ENCODE data around the gene SAP25. TPM values are rescaled to one million over a fixed set of nuclear protein-coding genes. Genes with fewer than 3 reads are reported as not detected.

Gene SAP25
- total and polyA plus RNA-seq, 12 donors, result 0.67 to 11.3 (median 1.6) TPM; not detected in 4

GRCh38 chr7:100602889-100603725 lies 29.4 kb upstream of the SAP25 start:
- TF ChIP-seq POLR2A (IDR thresholded peaks at IDR 0.05) (no peak), CTCF (IDR thresholded peaks at IDR 0.05) (no peak)
- intact Hi-C loops (cut with DNase I), result no loop called here
- peak overlapping the region in 4 of 5 donors; percentile 3 to 68 (median 44) for H3K27ac ChIP-seq
- WGBS, 4 donors, result 49 to 62% (median 51%) methylated on average over 15 to 21 of the region's 21 CpGs
- peak in 6 of 7 donors; percentile 56 to 83 (median 66) for DNase-seq
- no peaks in the 10 kb centered on the region for H3K9me3 ChIP-seq (replicated peaks in 1 of 3)
- no peaks in the 10 kb centered on the region for H3K27me3 ChIP-seq
- H3K36me3 ChIP-seq (replicated peaks in 1 of 2), result no peaks in the 10 kb centered on the region
- H3K4me3 ChIP-seq, result peak overlapping the region in 1 of 4 donors; percentile 57
- peaks cover 14 to 16% of the 10 kb centered on the region in 2 donors for H3K4me1 ChIP-seq (replicated peaks in 1 of 2)

GRCh38 chr7:100600730-100601038 lies 27.0 kb upstream of the SAP25 start:
- no peak for DNase-seq
- H3K27ac ChIP-seq, result no peak overlapping the region
- H3K4me3 ChIP-seq, result no peak overlapping the region
- H3K36me3 ChIP-seq (replicated peaks in 1 of 2), result no peaks in the 10 kb centered on the region
- TF ChIP-seq CTCF (IDR thresholded peaks at IDR 0.05), result no peak
- TF ChIP-seq POLR2A (IDR thresholded peaks at IDR 0.05), result no peak
- intact Hi-C loops (cut with DNase I), result no loop called here
- 75 to 88% (median 80%) methylated on average over 7 to 9 of the region's 9 CpGs for WGBS, 4 donors
- peaks cover 10 to 16% of the 10 kb centered on the region in 2 donors for H3K4me1 ChIP-seq (replicated peaks in 1 of 2)
- H3K9me3 ChIP-seq (replicated peaks in 1 of 3), result no peaks in the 10 kb centered on the region
- no peaks in the 10 kb centered on the region for H3K27me3 ChIP-seq

GRCh38 chr7:100599911-100600729 lies 26.4 kb upstream of the SAP25 start:
- Histone ChIP-seq H3K27ac (no peak overlapping the region), H3K9me3 (replicated peaks in 1 of 3) (no peaks in the 10 kb centered on the region), H3K27me3 (no peaks in the 10 kb centered on the region), H3K36me3 (replicated peaks in 1 of 2) (no peaks in the 10 kb centered on the region), H3K4me1 (replicated peaks in 1 of 2) (peaks cover 4 to 12% of the 10 kb centered on the region in 2 donors), H3K4me3 (no peak overlapping the region)
- intact Hi-C loops (cut with DNase I), result loop anchor here in 1 of 2 donors (10.0 kb wide), 1 partner anchor 65 kb away; the partner anchor contains the start of gene AGFG2
- TF ChIP-seq CTCF (IDR thresholded peaks at IDR 0.05) (no peak), POLR2A (IDR thresholded peaks at IDR 0.05) (no peak)
- WGBS, 4 donors, result 65 to 69% (median 69%) methylated on average over 10 to 18 of the region's 18 CpGs
- DNase-seq, result no peak

GRCh38 chr7:100598425-100598824 lies 24.7 kb upstream of the SAP25 start:
- no peaks in the 10 kb centered on the region for H3K36me3 ChIP-seq (replicated peaks in 1 of 2)
- H3K27me3 ChIP-seq, result no peaks in the 10 kb centered on the region
- intact Hi-C loops (cut with DNase I), result loop anchor here in 1 of 2 donors (10.0 kb wide), 1 partner anchor 64 kb away; the partner anchor contains the start of gene AGFG2
- no peak overlapping the region for H3K4me3 ChIP-seq
- H3K4me1 ChIP-seq (replicated peaks in 1 of 2), result no peaks in the 10 kb centered on the region
- H3K9me3 ChIP-seq (replicated peaks in 1 of 3), result no peaks in the 10 kb centered on the region
- WGBS, 4 donors, result 86 to 90% (median 90%) methylated on average over 4 of the region's 4 CpGs
- DNase-seq, result no peak
- H3K27ac ChIP-seq, result no peak overlapping the region
- TF ChIP-seq CTCF (IDR thresholded peaks at IDR 0.05) (no peak), POLR2A (IDR thresholded peaks at IDR 0.05) (no peak)

Data from adrenal gland (tissue), 12 donors.